SK-N-SH treated with all-trans-retinoic acid at 6 μM for 48 hours (cell line): ENCODE data around the gene BRI3BP.

ENCODE experiments used
- ARNTL ChIP-seq: fragments of 450-650 bp; formaldehyde crosslinking; IDR thresholded peaks from 2 replicates; pipeline ENCODE4 v1.5.0; 2020; ENCODE audit warnings: low read depth, mild to moderate bottlenecking, moderate library complexity, borderline replicate concordance
- ESRRG ChIP-seq: fragments of 250-450 bp; sonication (Bioruptor Pico); IDR thresholded peaks from 2 replicates; pipeline ENCODE4 v1.6.1; 2021; ENCODE audit warnings: mild to moderate bottlenecking
- ISL1 ChIP-seq: fragments of 250-450 bp; sonication (Bioruptor Pico); IDR thresholded peaks from 2 replicates; pipeline ENCODE4 v2.1.2; 2022; ENCODE audit warnings: mild to moderate bottlenecking, moderate library complexity
- PATZ1 ChIP-seq: fragments of 250-450 bp; sonication (Bioruptor Pico); IDR thresholded peaks from 2 replicates; pipeline ENCODE4 v1.8.0; 2020; ENCODE audit warnings: mild to moderate bottlenecking, moderate library complexity, borderline replicate concordance
- PPARA ChIP-seq: fragments of 250-450 bp; sonication (Bioruptor Pico); IDR thresholded peaks from 2 replicates; pipeline ENCODE4 v1.5.0; 2020; ENCODE audit warnings: mild to moderate bottlenecking, borderline replicate concordance
- RARB ChIP-seq: fragments of 250-450 bp; sonication (Bioruptor Pico); IDR thresholded peaks from 2 replicates; pipeline ENCODE4 v1.8.0; 2021; ENCODE audit warnings: mild to moderate bottlenecking, moderate library complexity
- ZFP3 ChIP-seq: fragments of 250-450 bp; sonication (Bioruptor Pico); IDR thresholded peaks from 2 replicates; pipeline ENCODE4 v1.5.0; 2020; ENCODE audit warnings: mild to moderate bottlenecking, moderate library complexity
- ZNF565 ChIP-seq: fragments of 450-650 bp; formaldehyde crosslinking; conservative IDR thresholded peaks from 2 replicates; pipeline ENCODE4 v1.5.0; 2020; ENCODE audit warnings: low read depth, mild to moderate bottlenecking, moderate library complexity
- TF ChIP-seq, protein P1 (sequence below): fragments of 250-450 bp; sonication (Bioruptor Pico); IDR thresholded peaks from 2 replicates; pipeline ENCODE4 v1.5.1; 2020; ENCODE audit warnings: low read depth, mild to moderate bottlenecking, moderate library complexity
- TF ChIP-seq, protein P2 (sequence below): fragments of 250-450 bp; sonication (Bioruptor Pico); IDR thresholded peaks from 2 replicates; pipeline ENCODE4 v1.5.1; 2021; ENCODE audit warnings: mild to moderate bottlenecking, moderate library complexity

DNA sequence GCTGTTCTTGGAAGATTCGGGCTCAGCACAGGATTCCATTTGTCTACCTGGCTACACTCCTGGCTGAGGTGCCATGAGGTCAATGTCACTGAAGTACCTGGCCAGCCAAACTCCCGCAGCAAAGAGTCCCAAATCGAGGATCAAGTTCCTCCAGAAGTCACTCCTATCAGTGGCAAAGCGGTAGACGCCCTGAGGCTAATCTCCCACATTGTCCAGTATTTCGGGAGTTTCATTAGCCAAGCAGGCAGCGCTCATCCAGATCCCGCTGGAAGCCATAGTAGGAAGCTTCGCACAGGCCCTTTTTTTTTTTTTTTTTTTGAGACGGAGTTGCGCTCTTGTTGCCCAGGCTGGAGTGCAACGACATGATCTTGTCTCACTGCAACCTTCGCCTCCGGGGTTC is 62.9 kb downstream of the BRI3BP start:
- no peak for TF ChIP-seq ESRRG (CRISPR knock-in tag)
- no peak for TF ChIP-seq ARNTL (CRISPR knock-in tag)
- TF ChIP-seq PPARA (CRISPR knock-in tag), result no peak
- no peak for TF ChIP-seq ZFP3 (CRISPR knock-in tag)
- TF ChIP-seq, protein P1, sequence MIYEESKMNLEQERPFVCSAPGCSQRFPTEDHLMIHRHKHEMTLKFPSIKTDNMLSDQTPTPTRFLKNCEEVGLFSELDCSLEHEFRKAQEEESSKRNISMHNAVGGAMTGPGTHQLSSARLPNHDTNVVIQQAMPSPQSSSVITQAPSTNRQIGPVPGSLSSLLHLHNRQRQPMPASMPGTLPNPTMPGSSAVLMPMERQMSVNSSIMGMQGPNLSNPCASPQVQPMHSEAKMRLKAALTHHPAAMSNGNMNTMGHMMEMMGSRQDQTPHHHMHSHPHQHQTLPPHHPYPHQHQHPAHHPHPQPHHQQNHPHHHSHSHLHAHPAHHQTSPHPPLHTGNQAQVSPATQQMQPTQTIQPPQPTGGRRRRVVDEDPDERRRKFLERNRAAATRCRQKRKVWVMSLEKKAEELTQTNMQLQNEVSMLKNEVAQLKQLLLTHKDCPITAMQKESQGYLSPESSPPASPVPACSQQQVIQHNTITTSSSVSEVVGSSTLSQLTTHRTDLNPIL (CRISPR knock-in tag), result no peak
- TF ChIP-seq RARB (CRISPR knock-in tag), result no peak
- TF ChIP-seq PATZ1 (CRISPR knock-in tag), result no peak
- TF ChIP-seq, protein P2, sequence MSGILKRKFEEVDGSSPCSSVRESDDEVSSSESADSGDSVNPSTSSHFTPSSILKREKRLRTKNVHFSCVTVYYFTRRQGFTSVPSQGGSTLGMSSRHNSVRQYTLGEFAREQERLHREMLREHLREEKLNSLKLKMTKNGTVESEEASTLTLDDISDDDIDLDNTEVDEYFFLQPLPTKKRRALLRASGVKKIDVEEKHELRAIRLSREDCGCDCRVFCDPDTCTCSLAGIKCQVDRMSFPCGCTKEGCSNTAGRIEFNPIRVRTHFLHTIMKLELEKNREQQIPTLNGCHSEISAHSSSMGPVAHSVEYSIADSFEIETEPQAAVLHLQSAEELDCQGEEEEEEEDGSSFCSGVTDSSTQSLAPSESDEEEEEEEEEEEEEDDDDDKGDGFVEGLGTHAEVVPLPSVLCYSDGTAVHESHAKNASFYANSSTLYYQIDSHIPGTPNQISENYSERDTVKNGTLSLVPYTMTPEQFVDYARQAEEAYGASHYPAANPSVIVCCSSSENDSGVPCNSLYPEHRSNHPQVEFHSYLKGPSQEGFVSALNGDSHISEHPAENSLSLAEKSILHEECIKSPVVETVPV, result no peak
- TF ChIP-seq ISL1 (CRISPR knock-in tag), result no peak
- TF ChIP-seq ZNF565 (CRISPR knock-in tag), result no peak
